Activated CD4-positive, alpha-beta T cell treated with anti-CD3 and anti-CD28 coated beads for 1 hour (primary cell): ENCODE results near the gene TMEM63A.

Experiments used
- DNase-seq: peaks from one replicate; pipeline ENCODE4 v3.0.0-alpha.2; 2020

TMEM63A gene

GRCh38 chr1:225883616-225884265 is 1.6 kb upstream of the TMEM63A start:
- no peak for DNase-seq

DNA sequence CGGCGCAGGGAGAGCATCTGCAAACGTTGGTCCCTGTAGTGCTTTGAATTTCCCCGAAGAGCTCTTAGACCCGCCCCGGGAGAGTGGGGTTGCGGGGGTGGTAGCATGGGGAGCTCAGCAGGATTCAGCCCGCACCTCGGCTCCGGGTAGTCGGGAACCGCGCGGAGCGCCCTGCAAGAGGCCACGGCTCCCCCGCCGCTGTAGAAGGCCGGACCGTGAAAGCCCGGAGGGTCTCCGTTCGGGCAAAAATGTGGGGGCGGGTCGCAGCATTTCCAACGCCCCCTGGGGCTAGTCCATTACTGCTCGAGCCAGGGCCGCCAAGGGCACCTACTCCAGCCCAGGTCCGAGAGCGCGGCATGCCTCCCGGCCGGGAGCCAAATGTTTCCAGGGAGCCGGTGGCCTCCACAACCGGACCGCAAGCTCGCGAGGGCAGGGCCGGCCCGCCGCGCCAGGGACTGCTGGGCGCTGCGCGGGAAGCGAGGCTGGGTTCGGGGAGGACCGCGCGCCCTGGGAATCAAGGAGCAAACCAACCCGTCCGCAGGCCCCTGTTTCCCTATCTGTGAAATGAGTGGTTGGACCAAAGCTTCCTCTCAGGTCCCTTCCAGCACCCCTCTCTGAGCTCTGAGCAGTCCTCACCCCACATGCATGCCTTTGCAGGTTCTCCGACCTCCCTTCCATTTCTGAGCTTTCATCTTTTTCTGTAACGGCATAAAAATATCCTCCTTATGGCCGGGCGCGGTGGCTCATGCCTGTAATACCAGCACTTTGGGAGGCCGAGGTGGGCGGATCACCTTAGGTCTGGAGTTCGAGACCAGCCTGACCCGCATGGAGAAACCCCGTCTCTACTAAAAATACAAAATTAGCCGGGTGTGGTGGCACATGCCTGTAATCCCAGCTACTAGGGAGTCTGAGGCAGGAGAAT is 775 bp upstream of the TMEM63A start:
- no peak for DNase-seq

DNA sequence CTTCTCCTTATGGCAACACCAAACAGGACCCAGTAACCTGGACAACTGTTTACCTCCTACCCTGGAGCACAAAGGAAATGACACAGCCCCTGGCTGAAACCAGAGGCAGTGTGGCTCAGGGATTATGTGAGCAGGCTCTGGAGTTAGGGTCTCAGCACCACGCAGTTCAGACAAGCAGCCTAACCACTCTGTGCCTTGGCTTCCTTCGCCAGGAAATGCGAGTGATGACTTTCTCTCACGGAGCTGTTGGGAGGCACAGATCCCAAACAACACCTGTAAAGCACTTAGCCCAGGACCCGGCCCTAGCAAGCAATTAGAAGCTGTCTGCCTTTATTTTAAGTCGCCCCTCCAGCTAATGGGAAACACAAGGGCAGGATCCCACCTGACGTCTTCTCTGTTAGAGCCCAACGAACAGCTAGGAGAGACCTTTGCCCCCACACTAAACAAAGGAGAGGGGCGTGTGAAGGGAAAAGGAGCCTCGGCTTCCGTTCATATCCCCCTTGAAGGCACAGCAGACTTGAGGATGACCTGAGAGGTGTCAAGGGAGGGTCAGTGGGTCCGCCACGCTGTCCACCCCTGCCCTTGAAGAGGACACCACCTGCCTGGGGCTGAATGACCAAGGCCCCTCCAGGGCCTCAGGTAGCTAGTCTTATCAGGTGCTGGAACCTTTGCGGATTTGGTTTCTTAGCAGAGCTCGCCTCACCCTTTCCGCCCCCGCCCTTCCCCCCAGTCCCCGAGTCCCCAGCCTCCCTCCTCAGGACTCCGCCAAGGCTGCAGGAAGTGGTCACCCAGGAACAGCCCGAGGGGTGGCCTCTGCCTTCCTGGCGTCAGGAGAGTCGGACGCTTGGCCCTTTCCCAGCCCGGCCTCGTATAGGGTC is 860 bp downstream of the TMEM63A start:
- no peak for DNase-seq

- DNase-seq, result no peak
These were observed 1.5 kb downstream of the TMEM63A start for GRCh38 chr1:225880636-225881035.

- DNase-seq, result no peak
These were observed 2.0 kb downstream of the TMEM63A start for GRCh38 chr1:225880222-225880588.

- DNase-seq, result no peak
These were observed 2.5 kb downstream of the TMEM63A start for GRCh38 chr1:225879521-225880221.

- DNase-seq, result no peak
These were observed 3.9 kb downstream of the TMEM63A start for GRCh38 chr1:225878282-225878681.

DNA sequence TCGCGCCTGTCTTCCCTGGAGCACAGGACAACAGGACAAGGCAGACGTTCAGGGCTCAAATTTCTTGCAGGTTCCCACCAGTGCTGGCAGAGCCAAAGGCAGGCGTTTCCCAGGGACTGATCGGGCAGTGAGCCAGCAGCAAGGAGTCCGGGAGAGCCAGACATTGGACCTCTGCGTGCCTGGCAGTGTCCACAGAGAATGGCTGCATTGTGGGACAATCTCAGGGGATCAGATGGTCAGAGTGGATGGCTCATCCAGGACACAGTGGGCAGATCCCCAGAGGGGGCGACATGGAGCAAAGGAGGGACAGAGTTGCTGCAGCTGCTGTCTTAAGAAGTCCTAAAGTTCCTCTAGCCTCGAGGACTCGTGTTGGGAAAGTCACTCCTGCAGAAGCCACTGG is 4.6 kb downstream of the TMEM63A start:
- no peak for DNase-seq

DNA sequence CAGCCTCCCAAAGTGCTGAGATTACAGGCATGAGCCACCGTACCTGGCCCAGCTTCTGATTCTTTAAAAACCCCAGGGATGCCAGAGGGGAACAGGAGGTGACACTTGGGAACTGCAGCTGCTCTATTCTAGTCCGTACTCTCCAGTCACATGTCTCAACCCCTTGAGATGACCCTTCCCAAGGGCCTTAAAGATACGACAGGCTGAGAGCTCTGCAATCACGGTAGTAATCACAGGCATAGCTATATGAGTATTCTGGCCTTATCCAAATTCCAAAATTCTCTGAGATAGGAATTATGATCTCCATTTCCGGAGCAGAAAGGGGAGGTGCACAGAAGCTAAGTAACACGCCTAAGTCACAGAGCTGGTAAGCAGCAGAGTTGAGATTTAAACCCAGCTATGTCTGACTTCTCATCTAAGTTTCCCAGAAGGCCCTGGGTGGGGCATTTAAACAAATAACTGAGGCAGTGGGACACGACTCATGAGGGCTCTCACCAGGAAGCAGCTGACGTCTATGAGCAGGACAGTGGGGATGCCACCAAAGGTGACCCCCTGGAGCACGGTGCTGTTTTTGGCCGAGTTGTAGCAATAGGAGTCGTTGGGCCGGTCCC is 5.2 kb downstream of the TMEM63A start:
- DNase-seq, result no peak

DNA sequence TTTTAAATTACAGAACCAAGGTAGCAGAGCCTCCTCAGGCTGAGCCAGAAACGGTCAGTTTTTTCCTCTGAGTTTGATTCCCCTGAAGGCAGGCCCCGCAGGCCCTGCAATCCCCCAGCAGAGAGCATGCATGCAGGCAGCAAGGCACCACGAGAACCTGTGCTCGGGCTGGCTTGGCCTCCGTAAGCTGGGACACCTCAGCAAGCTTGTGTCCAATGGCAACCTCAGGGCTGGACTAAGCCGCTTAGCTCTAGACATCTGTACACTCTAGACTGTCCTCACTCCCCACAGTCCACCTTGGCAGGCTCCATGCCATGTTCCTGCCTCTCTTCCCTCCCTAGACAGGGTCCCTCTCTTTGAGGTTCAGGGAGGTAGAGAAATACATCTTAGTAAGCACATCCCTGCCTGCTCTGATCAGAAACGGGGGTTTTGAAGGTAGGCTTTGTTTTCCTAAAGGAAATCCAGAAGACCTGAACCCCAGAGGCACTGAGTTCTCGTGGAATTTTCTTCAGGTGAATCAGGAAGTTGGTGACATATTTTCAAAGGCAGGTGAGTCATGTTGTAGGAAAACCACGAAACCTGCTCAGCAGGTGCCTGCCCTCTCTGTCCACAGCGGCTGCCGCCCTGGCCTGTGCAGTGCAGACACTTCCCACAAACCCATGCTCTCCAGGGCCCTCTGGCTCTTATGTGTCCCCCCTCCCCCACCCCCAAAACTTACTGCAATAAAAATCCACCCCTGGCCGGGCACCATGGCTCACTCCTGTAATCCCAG is 7.0 kb downstream of the TMEM63A start:
- no peak for DNase-seq

DNA sequence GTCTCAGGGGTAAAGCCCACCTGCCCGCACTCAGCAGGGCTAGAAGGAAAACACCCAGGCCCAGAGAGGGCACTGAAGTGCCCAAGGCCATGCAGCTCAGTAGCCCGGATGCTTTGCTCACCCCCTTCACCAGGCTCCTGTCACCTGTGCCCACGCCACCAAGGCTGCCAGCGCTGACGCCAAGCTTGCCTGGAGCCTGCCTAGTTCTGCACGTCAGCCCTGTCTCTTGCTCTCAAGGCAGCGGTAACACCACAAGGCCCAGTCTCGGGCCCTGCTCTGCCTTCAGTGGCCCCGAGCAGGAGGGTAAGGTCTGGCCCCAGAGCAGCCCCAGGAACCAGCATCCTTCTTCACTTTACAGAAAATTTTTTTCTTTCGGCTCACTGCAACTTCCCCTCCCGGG is 7.7 kb downstream of the TMEM63A start:
- no peak for DNase-seq

DNA sequence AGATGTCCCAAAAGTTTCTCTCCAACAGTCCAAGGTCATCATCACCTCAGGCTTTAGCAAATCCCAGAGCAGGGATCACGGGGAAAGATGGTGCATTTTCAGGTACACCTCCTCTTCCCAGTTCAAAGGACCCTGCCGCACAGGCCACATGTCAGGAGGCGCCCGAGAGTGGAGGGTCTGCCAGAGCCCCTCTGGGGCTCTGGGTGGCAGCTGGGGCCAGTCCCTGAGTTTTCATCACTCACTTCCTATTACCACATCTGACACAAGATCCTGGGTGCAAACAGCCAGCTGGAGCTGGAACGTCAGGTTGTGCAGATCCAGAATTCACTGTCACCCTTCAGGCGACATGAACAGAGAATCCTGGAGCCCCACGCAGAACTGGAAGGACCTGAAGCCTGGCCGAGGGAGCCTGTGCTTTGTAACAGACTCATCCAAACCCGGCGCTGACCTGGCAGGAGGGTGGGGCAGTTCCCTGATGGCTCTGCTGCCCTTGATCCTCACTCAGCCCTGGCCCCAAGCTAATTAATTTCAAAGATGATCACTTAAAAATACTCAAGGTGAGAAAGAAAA is 8.8 kb downstream of the TMEM63A start:
- DNase-seq, result no peak

DNA sequence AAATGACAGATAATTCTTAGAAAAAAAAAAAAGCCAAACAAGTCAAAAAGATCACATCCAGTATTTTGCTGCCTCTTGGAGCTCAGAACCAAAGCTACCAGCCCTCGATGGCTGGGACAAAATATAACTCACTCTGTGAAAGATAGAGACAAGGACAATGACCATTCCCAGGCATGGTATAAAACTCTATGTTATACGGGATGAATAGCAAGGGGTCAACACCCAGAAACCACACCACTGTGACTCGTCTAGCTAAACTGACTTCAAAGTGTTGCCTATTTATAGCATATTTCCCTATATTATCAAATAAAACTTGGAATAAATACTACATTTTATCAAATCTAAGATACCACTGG is 10.1 kb downstream of the TMEM63A start:
- DNase-seq, result no peak

GRCh38 chr1:225871359-225872074 is 10.7 kb downstream of the TMEM63A start:
- DNase-seq, result no peak

- no peak for DNase-seq
These were observed 11.3 kb downstream of the TMEM63A start for GRCh38 chr1:225870911-225871310.

- no peak for DNase-seq
These were observed 13.4 kb downstream of the TMEM63A start for GRCh38 chr1:225868631-225869330.

DNA sequence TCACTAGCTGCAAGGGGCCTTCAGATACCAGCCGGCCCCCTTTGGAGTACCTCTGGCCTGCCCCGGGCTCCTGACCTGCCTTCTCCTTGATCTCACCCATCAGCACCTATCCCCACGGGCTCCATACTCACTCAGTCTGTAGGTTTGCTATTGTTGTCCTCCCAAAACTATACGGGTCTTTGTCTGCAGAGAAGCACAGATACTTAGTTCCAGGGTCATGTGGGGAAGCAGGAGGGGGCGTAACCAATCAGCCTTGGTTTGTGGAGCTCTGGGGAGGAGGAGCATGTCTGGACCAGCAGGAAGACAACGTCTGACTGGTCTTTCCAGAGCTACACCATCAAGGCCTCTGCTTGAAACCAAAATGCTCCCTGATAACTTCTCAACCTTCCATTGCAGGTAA is 15.2 kb downstream of the TMEM63A start:
- no peak for DNase-seq

GRCh38 chr1:225866061-225866837 is 15.9 kb downstream of the TMEM63A start:
- DNase-seq, result peak; percentile 64

GRCh38 chr1:225865514-225865913 is 16.7 kb downstream of the TMEM63A start:
- no peak for DNase-seq
